ENCODE data around the gene DAPK2.

Gene DAPK2

DNA sequence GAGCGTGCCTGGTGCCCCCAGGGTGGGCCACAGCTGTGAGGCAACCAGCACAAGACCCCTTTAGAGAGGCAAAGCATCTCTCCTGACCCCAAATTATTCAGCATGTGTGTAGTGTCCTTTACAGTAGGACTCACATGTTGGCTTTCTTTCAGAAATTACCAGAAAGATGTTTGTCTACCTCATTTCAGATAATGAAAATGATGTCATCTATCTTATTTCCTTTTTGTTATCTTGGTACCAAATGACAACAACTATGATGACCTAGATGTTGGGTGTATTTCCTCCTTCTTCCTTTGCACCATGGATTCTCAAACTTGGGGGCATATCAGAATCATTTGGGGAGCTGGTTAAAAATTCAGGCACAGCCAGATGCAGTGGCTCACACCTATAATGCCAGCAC, 50.5 kb downstream of the DAPK2 start:
- Mint-ChIP-seq H3K27ac (no peak overlapping the region), H3K4me3 (no peak overlapping the region), H3K27me3 (ENCODE audit: low read depth, poor library complexity) (peaks cover 22% of the 10 kb centered on the region), H3K4me1 (peaks cover 53% of the 10 kb centered on the region), H3K36me3 (ENCODE audit: low read depth) (no peaks in the 10 kb centered on the region), H3K9me3 (no peaks in the 10 kb centered on the region)
- TF ChIP-seq, protein P1, sequence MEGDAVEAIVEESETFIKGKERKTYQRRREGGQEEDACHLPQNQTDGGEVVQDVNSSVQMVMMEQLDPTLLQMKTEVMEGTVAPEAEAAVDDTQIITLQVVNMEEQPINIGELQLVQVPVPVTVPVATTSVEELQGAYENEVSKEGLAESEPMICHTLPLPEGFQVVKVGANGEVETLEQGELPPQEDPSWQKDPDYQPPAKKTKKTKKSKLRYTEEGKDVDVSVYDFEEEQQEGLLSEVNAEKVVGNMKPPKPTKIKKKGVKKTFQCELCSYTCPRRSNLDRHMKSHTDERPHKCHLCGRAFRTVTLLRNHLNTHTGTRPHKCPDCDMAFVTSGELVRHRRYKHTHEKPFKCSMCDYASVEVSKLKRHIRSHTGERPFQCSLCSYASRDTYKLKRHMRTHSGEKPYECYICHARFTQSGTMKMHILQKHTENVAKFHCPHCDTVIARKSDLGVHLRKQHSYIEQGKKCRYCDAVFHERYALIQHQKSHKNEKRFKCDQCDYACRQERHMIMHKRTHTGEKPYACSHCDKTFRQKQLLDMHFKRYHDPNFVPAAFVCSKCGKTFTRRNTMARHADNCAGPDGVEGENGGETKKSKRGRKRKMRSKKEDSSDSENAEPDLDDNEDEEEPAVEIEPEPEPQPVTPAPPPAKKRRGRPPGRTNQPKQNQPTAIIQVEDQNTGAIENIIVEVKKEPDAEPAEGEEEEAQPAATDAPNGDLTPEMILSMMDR (IDR thresholded peaks at IDR 0.05): no peak
- no peak for DNase-seq

DNA sequence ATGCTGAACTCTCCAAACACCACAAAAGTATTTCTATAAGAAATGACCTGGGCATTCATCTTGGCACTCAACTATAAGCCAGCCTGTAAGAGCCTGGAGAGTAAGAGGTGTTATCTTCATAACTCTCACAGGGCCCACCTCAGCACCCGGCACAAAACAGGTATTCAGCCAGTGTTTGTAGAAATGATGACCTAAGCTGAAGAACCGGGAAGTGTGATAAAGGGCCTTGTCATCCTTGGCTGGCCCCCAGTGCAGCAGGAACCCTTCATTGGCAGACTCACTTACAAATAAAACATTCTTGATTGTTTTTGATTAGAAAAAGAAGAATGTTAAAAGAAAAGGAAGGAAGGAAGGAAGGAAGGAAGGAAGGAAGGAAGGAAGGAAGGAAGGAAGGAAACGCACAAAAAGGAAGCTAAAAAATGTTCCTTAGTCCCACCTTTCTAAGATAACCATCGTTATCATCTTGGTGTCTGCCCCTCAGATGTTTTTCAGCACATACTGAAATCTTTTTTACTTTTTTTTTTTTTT, 52.1 kb downstream of the DAPK2 start:
- H3K9me3 Mint-ChIP-seq: no peaks in the 10 kb centered on the region
- no peak overlapping the region for H3K27ac Mint-ChIP-seq
- H3K4me3 Mint-ChIP-seq: no peak overlapping the region
- no peaks in the 10 kb centered on the region for H3K36me3 Mint-ChIP-seq (ENCODE audit: low read depth)
- H3K27me3 Mint-ChIP-seq (ENCODE audit: low read depth, poor library complexity): peaks cover 22% of the 10 kb centered on the region
- TF ChIP-seq, protein P1 (IDR thresholded peaks at IDR 0.05): no peak
- DNase-seq: no peak
- peaks cover 55% of the 10 kb centered on the region for H3K4me1 Mint-ChIP-seq

DNA sequence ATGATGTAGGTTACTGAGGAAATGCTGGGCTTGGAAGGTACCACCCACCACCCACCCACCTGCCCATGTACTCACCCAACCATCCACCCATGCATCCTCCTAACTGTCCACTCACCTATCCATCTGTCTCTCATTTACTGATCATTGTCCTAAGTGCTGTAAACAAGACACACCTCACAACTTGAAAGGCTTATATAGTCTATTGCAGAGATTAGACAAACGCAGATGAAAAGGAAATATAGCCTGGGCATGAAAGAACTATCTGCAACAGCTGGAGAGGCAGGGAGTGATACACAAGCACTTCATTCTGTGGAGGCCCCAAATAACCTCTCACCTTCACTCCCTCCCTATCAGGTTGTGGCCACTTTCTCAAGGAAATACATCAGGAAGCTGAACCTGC, 54.0 kb downstream of the DAPK2 start:
- Mint-ChIP-seq H3K27ac (peak overlapping the region; percentile 70), H3K4me3 (no peak overlapping the region), H3K36me3 (ENCODE audit: low read depth) (no peaks in the 10 kb centered on the region), H3K4me1 (peaks cover 50% of the 10 kb centered on the region), H3K9me3 (no peaks in the 10 kb centered on the region), H3K27me3 (ENCODE audit: low read depth, poor library complexity) (peaks cover 22% of the 10 kb centered on the region)
- TF ChIP-seq, protein P1 (IDR thresholded peaks at IDR 0.05): no peak
- no peak for DNase-seq

DNA sequence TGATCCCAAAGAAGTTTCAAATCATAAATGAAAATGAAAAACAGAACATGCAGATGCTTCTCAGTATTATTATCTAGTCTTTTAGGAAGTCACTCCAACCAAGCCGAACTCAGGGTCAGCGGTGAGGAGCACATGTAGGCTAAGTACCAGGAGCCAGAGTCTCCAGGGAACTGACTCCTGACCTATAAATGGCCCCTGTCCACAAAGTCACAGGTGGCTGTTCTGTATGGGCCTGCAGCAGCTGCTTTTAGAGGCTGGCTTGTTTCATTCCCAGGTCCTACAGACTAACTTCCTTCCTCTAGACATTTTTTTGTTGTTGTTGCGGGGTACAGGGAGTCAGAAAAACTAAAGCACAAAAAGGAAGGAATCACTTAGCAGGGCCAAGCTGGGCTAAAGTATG, 54.6 kb downstream of the DAPK2 start:
- no peak overlapping the region for H3K27ac Mint-ChIP-seq
- DNase-seq: no peak
- H3K27me3 Mint-ChIP-seq (ENCODE audit: low read depth, poor library complexity): peaks cover 21% of the 10 kb centered on the region
- H3K4me3 Mint-ChIP-seq: no peak overlapping the region
- no peaks in the 10 kb centered on the region for H3K36me3 Mint-ChIP-seq (ENCODE audit: low read depth)
- no peaks in the 10 kb centered on the region for H3K9me3 Mint-ChIP-seq
- TF ChIP-seq, protein P1 (IDR thresholded peaks at IDR 0.05): no peak
- peaks cover 47% of the 10 kb centered on the region for H3K4me1 Mint-ChIP-seq

DNA sequence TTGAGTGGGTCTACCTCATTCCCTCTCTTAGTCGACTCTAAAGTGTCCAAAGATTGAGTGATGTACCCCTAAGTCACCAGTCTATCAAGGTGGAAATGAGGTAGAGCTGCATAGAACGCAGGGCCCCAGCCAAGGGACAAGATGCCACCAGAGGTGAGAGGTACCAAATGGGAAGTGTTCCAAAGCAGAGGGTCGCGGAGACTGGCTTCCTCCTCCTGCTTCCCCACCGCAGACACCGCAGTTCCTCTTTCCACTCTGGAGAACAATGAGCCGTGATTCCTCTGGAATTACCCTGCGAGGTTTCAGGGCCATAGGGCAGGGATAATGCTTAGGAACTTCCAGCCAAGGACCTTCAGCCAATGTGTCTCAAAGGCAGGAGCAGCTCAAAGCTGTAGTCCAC, 55.8 kb downstream of the DAPK2 start:
- DNase-seq: no peak
- no peaks in the 10 kb centered on the region for H3K36me3 Mint-ChIP-seq (ENCODE audit: low read depth)
- H3K27ac Mint-ChIP-seq: no peak overlapping the region
- peaks cover 12% of the 10 kb centered on the region for H3K27me3 Mint-ChIP-seq (ENCODE audit: low read depth, poor library complexity)
- no peaks in the 10 kb centered on the region for H3K9me3 Mint-ChIP-seq
- H3K4me1 Mint-ChIP-seq: peaks cover 42% of the 10 kb centered on the region
- TF ChIP-seq, protein P1 (IDR thresholded peaks at IDR 0.05): no peak
- H3K4me3 Mint-ChIP-seq: no peak overlapping the region

DNA sequence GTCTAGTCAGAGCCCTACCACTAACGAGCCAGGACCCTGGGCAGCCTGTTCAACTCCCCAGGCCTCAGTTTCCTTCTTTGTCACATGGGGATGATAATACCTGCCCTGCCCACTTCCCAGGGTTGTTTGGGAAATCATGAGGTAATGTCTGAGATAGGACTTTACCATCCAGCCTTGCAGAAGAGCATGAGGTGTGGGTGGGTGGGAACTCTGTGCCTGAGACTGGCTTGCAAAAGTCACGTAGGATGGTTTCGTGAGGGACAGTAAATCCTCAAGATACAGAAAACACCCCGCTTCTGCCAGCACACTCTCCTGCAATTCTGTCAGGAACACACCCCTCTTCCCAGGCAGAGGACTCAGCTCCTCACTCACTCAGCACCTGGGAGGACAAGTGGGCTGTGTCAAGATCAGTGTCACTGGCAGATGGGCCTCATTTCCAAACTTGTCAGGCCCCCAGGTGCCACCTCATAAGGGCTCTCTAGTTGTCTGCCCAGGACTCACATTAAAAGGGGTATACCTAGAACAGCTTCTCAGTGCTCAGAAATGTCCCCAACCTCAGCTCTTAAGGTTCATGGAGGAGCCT, 58.4 kb downstream of the DAPK2 start:
- H3K36me3 Mint-ChIP-seq (ENCODE audit: low read depth): no peaks in the 10 kb centered on the region
- TF ChIP-seq, protein P1 (IDR thresholded peaks at IDR 0.05): no peak
- peak overlapping the region; percentile 75 for H3K27ac Mint-ChIP-seq
- DNase-seq: no peak
- no peaks in the 10 kb centered on the region for H3K9me3 Mint-ChIP-seq
- peaks cover 39% of the 10 kb centered on the region for H3K4me1 Mint-ChIP-seq
- peaks cover 3% of the 10 kb centered on the region for H3K27me3 Mint-ChIP-seq (ENCODE audit: low read depth, poor library complexity)
- H3K4me3 Mint-ChIP-seq: no peak overlapping the region

Data from nephron progenitor cell (in vitro differentiated cells).